ENCODE data around the gene PNPLA2.

DNA sequence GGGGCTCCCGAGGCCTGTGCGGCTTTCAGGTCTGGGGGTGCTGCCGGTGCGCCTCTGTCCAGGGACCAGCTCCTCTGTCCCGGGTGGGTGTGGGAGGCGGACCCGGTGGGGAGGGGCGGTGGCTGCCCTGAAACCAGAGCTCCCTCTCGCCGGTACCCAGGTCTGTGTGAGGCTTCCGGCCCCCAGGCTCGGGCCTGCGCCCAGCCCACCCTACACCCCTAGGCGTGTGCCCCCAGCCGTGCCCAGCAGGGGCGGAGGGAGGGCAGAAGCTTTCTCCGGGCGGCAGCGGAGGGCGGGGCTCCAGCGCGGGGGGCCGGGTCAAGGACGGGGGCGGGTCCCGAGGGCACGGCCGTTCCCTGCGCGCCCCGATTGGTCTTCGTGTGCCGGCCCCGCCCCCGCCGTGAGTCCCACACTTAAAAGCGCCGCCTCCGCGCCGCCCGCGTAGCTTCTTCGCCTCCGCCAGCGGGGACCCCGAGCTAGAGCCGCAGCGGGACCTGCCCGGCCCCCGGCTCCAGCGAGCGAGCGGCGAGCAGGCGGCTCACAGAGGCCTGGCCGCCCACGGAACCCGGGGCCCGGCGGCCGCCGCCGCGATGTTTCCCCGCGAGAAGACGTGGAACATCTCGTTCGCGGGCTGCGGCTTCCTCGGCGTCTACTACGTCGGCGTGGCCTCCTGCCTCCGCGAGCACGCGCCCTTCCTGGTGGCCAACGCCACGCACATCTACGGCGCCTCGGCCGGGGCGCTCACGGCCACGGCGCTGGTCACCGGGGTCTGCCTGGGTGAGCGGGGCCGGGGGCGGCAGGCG lies 616 bp downstream of the PNPLA2 start:
- TF ChIP-seq POLR2A (IDR thresholded peaks at IDR 0.05; ENCODE audit: low read length): peak; percentile 80
- no peak for TF ChIP-seq GATA1 (IDR thresholded peaks at IDR 0.05; ENCODE audit: low read depth, low read length)
